K562 (cell line): ENCODE results near the gene AVPI1. TPM values are rescaled to one million over a fixed set of nuclear protein-coding genes. Genes with fewer than 3 reads are reported as not detected.

Source experiments
- ATAC-seq: fragments of 200-7000 bp; cut with Tn5 transposase; 3 replicates; pipeline ENCODE4 v1.9.1; 2020; ENCODE audit warnings: moderate library complexity
- BruUV-seq: library from RNA; stranded (reverse); fragments of 400-500 nt; replicated peaks from 2 replicates; lab custom pipeline; 2021; lab: Mats Ljungman, UMichigan
- CTCF ChIA-PET: fragments of 300-600 bp; formaldehyde crosslinking; extraction: SDS; loops from one replicate; lab custom pipeline; 2021; ENCODE audit warnings: low intra/inter-chr PET ratio; lab: Yijun Ruan, JAX
- POLR2A ChIA-PET: fragments of 300-600, 350-650 bp; sonication (Branson Sonifier 250); formaldehyde crosslinking; extraction: SDS; loops from one replicate; lab custom pipeline; 2021; ENCODE audit warnings: antibody characterized with exemption, inconsistent platforms; lab: Yijun Ruan, JAX
- DNase-seq, 4 experiments: peaks; one replicate each; pipeline versions ENCODE4 v3.0.0 to v3.0.0-alpha.2; 2011 to 2018; ENCODE audit warnings: low spot score in 3 of 4, mixed read lengths in 3 of 4; ENCODE audit errors: extremely low read depth in 1 of 4
- FAIRE-seq: peaks from 2 replicates; lab custom pipeline; 2011; peaks lifted over from hg19 to GRCh38; lab: Jason Lieb, UNC
- H2AFZ ChIP-seq: 2 replicates; pipeline ENCODE4 v1.6.0; 2011; ENCODE audit warnings: low read depth, low read length, control low read depth, inconsistent platforms
- H3K27ac ChIP-seq: fragments of 200-600 bp; 3 replicates; pipeline ENCODE4 v1.8.0; 2011; ENCODE audit warnings: low read depth, mild to moderate bottlenecking, control low read depth, inconsistent platforms, low read length, moderate library complexity, mixed read lengths; ENCODE audit errors: extremely low read depth
- H3K27me3 ChIP-seq, 2 experiments: fragments of 300-600 bp in 1 of 2; 2 replicates in 1 of 2; 3 replicates in 1 of 2; pipeline versions ENCODE4 v1.6.0 to v1.8.0; 2011; ENCODE audit warnings: inconsistent platforms in 2 of 2, low read length in 2 of 2, mild to moderate bottlenecking in 1 of 2, mixed read lengths in 1 of 2, moderate library complexity in 1 of 2; ENCODE audit not compliant: control insufficient read depth in 2 of 2, insufficient read depth in 2 of 2
- H3K36me3 ChIP-seq: fragments of 300-600 bp; 3 replicates; pipeline ENCODE4 v1.8.0; 2011; ENCODE audit warnings: mild to moderate bottlenecking, low read length, inconsistent platforms; ENCODE audit not compliant: control insufficient read depth, insufficient read depth
- H3K4me1 ChIP-seq, 2 experiments: fragments of 200-600 bp in 1 of 2; replicated peaks in 1 of 2; 2 replicates in 1 of 2; 3 replicates in 1 of 2; pipeline versions ENCODE4 v1.5.1 to v1.8.0; 2011; ENCODE audit warnings: inconsistent platforms in 2 of 2, low read length in 2 of 2, mild to moderate bottlenecking in 1 of 2, mixed read lengths in 1 of 2, moderate library complexity in 1 of 2; ENCODE audit not compliant: control insufficient read depth in 2 of 2, insufficient read depth in 2 of 2
- H3K4me2 ChIP-seq: 2 replicates; pipeline ENCODE4 v1.6.1; 2011; ENCODE audit warnings: low read length, control low read depth, inconsistent platforms, mixed read lengths; ENCODE audit not compliant: insufficient read depth
- H3K4me3 ChIP-seq: fragments of 200-600 bp; sonication (generic), shearing (Covaris generic); 2 replicates; pipeline ENCODE4 v1.5.1; 2016; ENCODE audit warnings: control low read depth, inconsistent platforms
- H3K79me2 ChIP-seq: fragments of 200-600 bp; 3 replicates; pipeline ENCODE4 v1.8.0; 2011; ENCODE audit warnings: low read length, inconsistent platforms; ENCODE audit not compliant: control insufficient read depth, insufficient read depth
- H3K9ac ChIP-seq, 2 experiments: 2 replicates each; pipeline versions ENCODE4 v1.6.0 to v1.6.1; 2011; ENCODE audit warnings: low read depth in 2 of 2, low read length in 2 of 2, control low read depth in 1 of 2, inconsistent platforms in 1 of 2, mild to moderate bottlenecking in 1 of 2, mixed read lengths in 1 of 2; ENCODE audit not compliant: insufficient read depth in 1 of 2
- H3K9me1 ChIP-seq: one replicate; pipeline ENCODE4 v1.6.0; 2011; ENCODE audit warnings: inconsistent platforms, mild to moderate bottlenecking, low read length, moderate library complexity; ENCODE audit not compliant: control insufficient read depth, insufficient read depth
- H3K9me3 ChIP-seq: replicated peaks from 2 replicates; pipeline ENCODE4 v1.5.1; 2011; ENCODE audit warnings: low read depth, low read length, inconsistent platforms; ENCODE audit not compliant: control insufficient read depth, insufficient read depth
- H4K20me1 ChIP-seq: replicated peaks from 2 replicates; pipeline ENCODE4 v1.6.1; 2011; ENCODE audit warnings: low read length, inconsistent platforms, mixed read lengths; ENCODE audit not compliant: control insufficient read depth, insufficient read depth
- ATF1 ChIP-seq, 2 experiments: fragments of 450-650 bp in 1 of 2; IDR thresholded peaks; 2 replicates each; pipeline ENCODE4 v1.6.1; 2016; ENCODE audit warnings: missing compliant biosample characterization in 1 of 2, missing genetic modification characterization in 1 of 2
- CSDE1 ChIP-seq, 2 experiments: fragments of 450-650 bp; IDR thresholded peaks; 2 replicates each; pipeline ENCODE4 v1.6.1; 2016; ENCODE audit warnings: mild to moderate bottlenecking in 1 of 2
- CTCF ChIP-seq, 3 experiments: IDR thresholded peaks in 2 of 3; conservative IDR thresholded peaks in 1 of 3; 2 replicates each; pipeline ENCODE4 v1.5.1; 2011 to 2012; ENCODE audit warnings: low read length in 3 of 3, mild to moderate bottlenecking in 3 of 3, control low read depth in 2 of 3, improper control_type of control experiment in 1 of 3, inconsistent platforms in 1 of 3, low read depth in 1 of 3, mixed read lengths in 1 of 3, moderate library complexity in 1 of 3; ENCODE audit not compliant: insufficient read depth in 2 of 3
- KLF13 ChIP-seq: fragments of 450-650 bp; IDR thresholded peaks from 2 replicates; pipeline ENCODE4 v1.6.1; 2016; ENCODE audit warnings: missing genetic modification characterization, low read depth, mild to moderate bottlenecking, missing compliant biosample characterization, moderate library complexity, borderline replicate concordance
- NR2C1 ChIP-seq, 2 experiments: fragments of 450-650 bp; IDR thresholded peaks; 2 replicates each; pipeline ENCODE4 v1.6.1; 2017; ENCODE audit warnings: mild to moderate bottlenecking in 2 of 2, antibody characterized with exemption in 1 of 2, inconsistent platforms in 1 of 2, missing compliant biosample characterization in 1 of 2, missing genetic modification characterization in 1 of 2
- RCOR1 ChIP-seq, 2 experiments: IDR thresholded peaks; 2 replicates each; pipeline ENCODE4 v1.6.1; 2012; ENCODE audit warnings: low read depth in 2 of 2, low read length in 2 of 2, borderline replicate concordance in 1 of 2, improper control_type of control experiment in 1 of 2
- RFX1 ChIP-seq: fragments of 450-650 bp; IDR thresholded peaks from 2 replicates; pipeline ENCODE4 v1.6.1; 2016; ENCODE audit warnings: mild to moderate bottlenecking, moderate library complexity
- RREB1 ChIP-seq: fragments of 250-450 bp; sonication (Bioruptor Pico); IDR thresholded peaks from 2 replicates; pipeline ENCODE4 v1.4.0; 2020
- TCFL5 ChIP-seq: fragments of 250-450 bp; sonication (Bioruptor Pico); conservative IDR thresholded peaks from 2 replicates; pipeline ENCODE4 v1.6.1; 2021; ENCODE audit warnings: mild to moderate bottlenecking, moderate library complexity, matching md5 sums
- ZNF347 ChIP-seq: fragments of 450-650 bp; formaldehyde crosslinking; IDR thresholded peaks from 2 replicates; pipeline ENCODE4 v1.4.0; 2020; ENCODE audit warnings: low read depth, mild to moderate bottlenecking, moderate library complexity
- WGBS: fragments of 100-300 bp; shearing (Covaris generic); methylation state at CpG from one replicate; pipeline ENCODE4 v1.1.6; 2016; ENCODE audit warnings: low coverage, mixed read lengths; ENCODE audit not compliant: insufficient coverage; ENCODE audit errors: missing lambda C conversion rate; 5-methylcytosine and 5-hydroxymethylcytosine counted together
- in situ Hi-C: fragments of 300-500 bp; cut with MboI; formaldehyde crosslinking; loops from 4 replicates; pipeline ENCODE4 v1.15.0; 2018; ENCODE audit warnings: inconsistent platforms, mixed read lengths
- intact Hi-C: fragments of 100-400 bp; cut with micrococcal nuclease; formaldehyde crosslinking; loops from 2 replicates; pipeline ENCODE4 v1.14.2; 2022
- polyA plus RNA-seq, 8 experiments: library from polyadenylated mRNA; depleted of rRNA in 4 of 8; stranded (reverse) in 5 of 8; unstranded in 3 of 8; fragments of >200 nt; fragmentation: Nextera tagmentation in 2 of 8; fragmentation: Illumina TruSeq in 1 of 8; extraction: Ambion mirVana in 2 of 8; extraction: Trizol in 1 of 8; gene quantifications; 2 replicates each; pipeline versions ENCODE4 v1.2.1 to v1.2.3, GENCODE V29; 2011 to 2014; ENCODE audit warnings: inconsistent platforms in 1 of 8, missing spikeins in 1 of 8
- total RNA-seq, 7 experiments: library from RNA; depleted of rRNA in 6 of 7; stranded (reverse); fragments of >200 nt in 6 of 7; fragmentation: Illumina TruSeq in 2 of 7; extraction: Trizol in 2 of 7; gene quantifications; 2 replicates each; pipeline versions ENCODE4 v1.2.1 to v1.2.3, GENCODE V29; 2011 to 2021; ENCODE audit warnings: low replicate concordance in 1 of 7

Gene AVPI1
- total and polyA plus RNA-seq, 9 of the 15 experiments (the other 6 are each of a cell fraction or from before 2014, with no cell fraction given) = 0.90 to 10.4 (median 7.4) TPM

- peak; percentile 29 to 44 (median 33); a peak in 4 of 6 replicates for TF ChIP-seq CTCF (IDR thresholded peaks at IDR 0.05 in 2 of 3, conservative IDR thresholded peaks at IDR 0.05 in 1 of 3; ENCODE audit: insufficient read depth in 2 of 3, low read depth in 1 of 3, low read length in 3 of 3)
These were observed 53.1 kb downstream of the AVPI1 start (continued) for GRCh38 chr10:97633921-97634320.

GRCh38 chr10:97632949-97633884 lies 53.8 kb downstream of the AVPI1 start, which contains the start of gene MORN4:
Gene MORN4, minus strand, starts transcription at chr10:97633500. Its CDS starts 13,847 bp downstream, at chr10:97619653.
- Histone ChIP-seq H3K9me1 (no peaks in the 10 kb centered on the region), H4K20me1 (no peaks in the 10 kb centered on the region), H3K27ac (peak within 1 kb of the TSS; percentile 58), H3K4me3 (peak within 1 kb of the TSS; percentile 72), H3K4me2 (peak within 1 kb of the TSS; percentile 91), H2AFZ (peak within 1 kb of the TSS; percentile 99), H3K9me3 (no peaks in the 10 kb centered on the region), H3K27me3 (no peaks in the 10 kb centered on the region), H3K9ac (peak within 1 kb of the TSS; percentile 72 to 95), H3K36me3 (peaks cover 5% of the 10 kb centered on the region; the same call in 1 of the 3 replicates), H3K4me1 (peaks cover 2 to 12% of the 10 kb centered on the region in 2 experiments; a peak in 4 of 5 replicates), H3K79me2 (peaks cover 27% of the 10 kb centered on the region)
- intact Hi-C loops (no loop called here), in situ Hi-C loops (no loop called here)
- ATAC-seq (peak; percentile 97), FAIRE-seq (peak; percentile 76), DNase-seq (peak; percentile 77 to 93 (median 85))
- WGBS = 0% methylated on average over 26 of the region's 62 CpGs
- no TSS peak for BruUV-seq
- CTCF ChIA-PET = no interaction called here
- POLR2A ChIA-PET = interaction anchor here (0.6 kb wide), 1 partner anchor 165 kb away, joined by 4 read pairs; no protein-coding TSS in a partner anchor
- TF ChIP-seq RFX1 = peak; percentile 99
- no peak for TF ChIP-seq RREB1 (CRISPR knock-in tag)
- TF ChIP-seq KLF13 (tag) = no peak
- TF ChIP-seq TCFL5 (CRISPR knock-in tag) = no peak
- no peak for TF ChIP-seq ATF1 (CRISPR knock-in tag; IDR thresholded peaks at IDR 0.05)
- peak; percentile 54 for TF ChIP-seq ATF1 (tag; IDR thresholded peaks at IDR 0.05)
- no peak for TF ChIP-seq ZNF347 (CRISPR knock-in tag)
- no peak for TF ChIP-seq RCOR1 (IDR thresholded peaks at IDR 0.05; ENCODE audit: borderline replicate concordance in 1 of 2, low read depth in 2 of 2, low read length in 2 of 2)
- peak; percentile 79 to 94; a peak in 3 of 4 replicates for TF ChIP-seq CSDE1 (IDR thresholded peaks at IDR 0.05)
- TF ChIP-seq NR2C1 (IDR thresholded peaks at IDR 0.05) = peak; percentile 79
- TF ChIP-seq NR2C1 (tag; IDR thresholded peaks at IDR 0.05) = peak; percentile 76
